CD1c-positive myeloid dendritic cell (primary cell): ENCODE results near the gene ZMYND11.

ENCODE experiments used
- DNase-seq: peaks from one replicate; pipeline ENCODE4 v3.0.0-alpha.2; 2016; ENCODE audit errors: extremely low spot score

Gene ZMYND11

DNA sequence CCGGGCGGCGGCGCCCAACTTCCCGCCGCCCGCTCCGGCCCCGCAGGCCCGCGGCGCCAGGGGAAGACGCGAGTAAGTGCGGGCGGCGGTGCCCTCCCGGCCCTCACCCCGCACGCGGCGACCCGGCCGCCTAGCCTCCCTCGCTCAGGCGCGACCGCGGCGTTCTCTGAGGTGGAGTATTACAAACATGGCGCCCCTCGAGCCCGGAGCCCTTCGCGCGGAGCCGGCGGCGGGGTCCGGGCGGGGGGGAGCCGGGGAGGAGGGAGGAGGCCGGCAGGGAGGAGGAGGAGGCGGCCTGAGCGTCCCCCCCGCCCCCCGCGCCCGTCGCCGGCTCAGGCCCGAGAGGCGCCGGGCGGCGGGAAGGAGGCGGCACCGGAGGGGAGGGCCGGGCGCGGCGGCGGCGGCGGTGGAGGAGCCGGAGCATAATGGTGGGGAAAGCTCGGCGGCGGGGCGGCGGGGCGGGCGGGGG is at the start of gene ZMYND11:
Gene ZMYND11 (plus strand): TSS at position 324 of the 469 bp plus-strand sequence. CDS start 44,558 bp downstream, outside the sequence.
- DNase-seq: peak; percentile 49

- DNase-seq: no peak
These were observed 49.2 kb upstream of the ZMYND11 start for GRCh38 chr10:86031-86430.

DNA sequence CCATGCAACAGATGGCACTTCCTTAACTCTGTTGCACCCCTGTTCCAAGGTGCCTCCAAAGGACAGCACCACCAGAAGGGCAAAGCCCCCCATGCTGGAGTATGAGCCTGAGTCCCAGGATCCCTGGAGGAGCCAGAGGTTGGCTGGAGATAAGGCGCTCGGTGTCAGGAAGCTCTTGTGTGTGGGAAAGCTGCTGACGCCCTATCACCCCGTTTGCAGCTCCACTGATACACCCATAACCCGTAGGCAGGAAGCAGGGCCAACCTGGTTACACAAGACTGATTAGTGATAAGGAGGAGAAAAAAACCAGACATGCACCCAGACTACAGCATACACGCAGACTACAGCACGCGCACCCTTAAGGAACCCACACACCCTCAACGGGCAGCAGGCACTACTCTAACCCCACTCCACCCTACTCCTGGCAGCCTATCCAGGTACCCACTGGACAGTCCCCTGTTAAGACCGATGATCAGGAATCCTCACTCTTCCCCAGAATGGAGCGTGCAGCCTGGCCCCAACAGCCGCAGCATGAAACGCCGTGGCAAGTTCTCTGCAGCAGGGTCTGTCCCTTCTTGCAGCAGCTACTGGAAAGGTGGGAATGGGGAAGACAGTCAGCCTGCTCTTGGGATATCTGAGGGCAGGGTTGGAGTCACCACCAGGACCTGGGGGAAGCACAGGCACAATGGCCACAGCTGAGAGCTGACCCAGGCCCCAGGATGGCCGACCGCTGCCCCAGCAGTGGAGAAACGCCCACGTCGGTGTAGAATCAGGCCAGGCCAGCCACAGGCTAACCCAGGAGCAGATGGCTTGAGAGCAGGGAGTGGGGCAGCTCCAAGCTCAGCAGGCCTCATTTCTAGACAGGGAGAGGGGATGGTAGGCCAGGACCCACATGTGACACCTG is 47.8 kb upstream of the ZMYND11 start:
- no peak for DNase-seq

GRCh38 chr10:88253-88652 is 47.0 kb upstream of the ZMYND11 start:
- no peak for DNase-seq

- DNase-seq: no peak
These were observed 46.0 kb upstream of the ZMYND11 start for GRCh38 chr10:89248-89647.

GRCh38 chr10:90161-90560 is 45.1 kb upstream of the ZMYND11 start:
- DNase-seq: no peak

GRCh38 chr10:91313-91712 is 43.9 kb upstream of the ZMYND11 start:
- DNase-seq: no peak

- DNase-seq: no peak
These were observed 43.1 kb upstream of the ZMYND11 start for GRCh38 chr10:92153-92552.

DNA sequence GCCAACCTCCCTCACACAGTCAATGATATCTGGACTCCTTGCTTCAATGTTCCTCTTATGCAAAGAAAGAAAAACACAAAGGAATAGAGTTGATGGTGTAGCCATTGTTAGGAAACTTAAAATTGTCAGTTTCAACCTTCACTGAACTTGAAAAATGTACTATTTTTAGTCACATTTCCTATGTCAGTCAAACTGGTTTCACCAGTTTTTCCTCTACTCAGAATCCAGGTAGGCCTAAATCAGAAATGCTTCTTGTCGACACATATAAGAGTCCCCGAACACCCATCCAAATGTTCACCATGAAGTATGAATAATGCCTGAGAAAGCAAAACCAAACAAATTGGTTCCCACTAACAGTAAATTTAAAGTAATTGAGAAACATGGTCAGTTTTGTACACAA is 42.4 kb upstream of the ZMYND11 start:
- DNase-seq: no peak

DNA sequence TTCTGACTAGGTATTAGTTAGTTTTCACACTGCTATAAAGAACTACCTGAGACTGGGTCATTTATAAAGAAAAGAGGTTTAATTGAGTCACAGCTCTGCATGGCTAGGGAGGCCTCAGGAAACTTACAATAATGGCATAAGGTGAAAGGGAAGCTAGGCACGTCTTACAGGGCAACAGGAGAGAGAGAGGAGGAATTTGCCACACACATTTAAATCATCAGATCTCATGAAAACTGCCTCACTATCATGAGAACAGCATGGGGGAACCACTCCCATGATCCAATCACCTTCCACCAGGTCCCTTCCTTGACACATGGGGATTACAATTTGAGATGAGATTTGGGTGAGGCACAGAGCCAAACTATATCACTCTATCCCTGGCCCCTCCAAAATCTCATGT is 40.6 kb upstream of the ZMYND11 start:
- DNase-seq: no peak

GRCh38 chr10:95356-96115 is 39.7 kb upstream of the ZMYND11 start:
- no peak for DNase-seq

- no peak for DNase-seq
These were observed 38.8 kb upstream of the ZMYND11 start for GRCh38 chr10:96466-96865.

GRCh38 chr10:104416-104815 is 30.8 kb upstream of the ZMYND11 start:
- DNase-seq: no peak

DNA sequence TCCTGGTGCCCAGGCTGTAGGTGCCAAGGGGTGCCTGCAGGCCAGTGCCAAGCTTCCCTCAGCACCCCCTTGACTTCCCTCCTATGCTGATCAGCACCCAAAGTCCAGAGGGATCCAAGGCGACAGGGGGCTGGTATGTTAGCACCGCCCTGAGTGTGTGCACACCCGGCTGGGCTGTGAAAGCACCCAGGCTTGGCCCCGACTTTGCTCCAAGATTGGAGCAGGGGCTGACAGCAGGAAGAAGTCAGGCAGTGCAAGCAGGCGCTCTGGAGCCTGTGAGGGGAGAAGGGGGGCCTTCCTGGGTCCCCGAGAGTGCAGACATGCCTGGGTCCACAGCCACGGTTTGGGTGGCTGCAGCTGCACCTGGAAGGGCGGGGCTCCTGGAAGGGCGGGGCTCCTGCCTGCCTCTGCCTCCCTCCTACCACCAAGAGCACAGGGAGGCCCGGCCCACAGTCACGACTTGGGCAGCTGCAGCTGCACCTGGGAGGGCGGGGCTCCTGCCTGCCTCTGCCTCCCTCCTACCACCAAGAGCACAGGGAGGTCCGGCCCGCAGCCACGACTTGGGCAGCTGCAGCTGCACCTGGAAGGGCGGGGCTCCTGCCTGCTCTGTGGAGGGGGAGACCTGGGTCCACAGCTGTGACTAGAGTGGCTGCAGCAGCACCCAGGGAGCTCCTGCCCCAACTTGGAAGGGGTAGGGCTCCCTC is 30.2 kb upstream of the ZMYND11 start:
- DNase-seq: no peak

GRCh38 chr10:105806-106205 is 29.4 kb upstream of the ZMYND11 start:
- DNase-seq: no peak

- DNase-seq: no peak
These were observed 28.5 kb upstream of the ZMYND11 start for GRCh38 chr10:106740-107139.

DNA sequence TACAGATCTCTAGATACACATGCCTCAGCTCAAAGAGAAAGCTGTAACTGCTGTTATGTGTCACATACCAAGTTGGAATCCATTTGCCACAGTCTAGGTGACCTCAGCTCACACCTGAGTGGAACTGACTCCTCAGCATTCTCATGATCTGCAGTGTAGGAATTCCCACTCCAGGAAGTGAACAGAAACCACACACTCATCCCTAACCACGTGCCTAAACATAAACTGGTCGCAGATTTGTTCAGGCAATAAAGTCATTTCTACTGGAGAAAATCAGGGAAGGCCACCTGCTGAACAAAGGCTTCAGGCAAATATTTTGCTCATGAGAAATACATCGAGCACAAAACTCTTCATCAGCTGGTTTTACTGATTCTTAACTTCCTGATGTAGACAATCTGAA is 23.0 kb upstream of the ZMYND11 start:
- DNase-seq: no peak

- DNase-seq: no peak
These were observed 10.4 kb upstream of the ZMYND11 start for GRCh38 chr10:124874-125273.

- peak; percentile 80 for DNase-seq
These were observed 7.4 kb upstream of the ZMYND11 start for GRCh38 chr10:127612-128432.

DNA sequence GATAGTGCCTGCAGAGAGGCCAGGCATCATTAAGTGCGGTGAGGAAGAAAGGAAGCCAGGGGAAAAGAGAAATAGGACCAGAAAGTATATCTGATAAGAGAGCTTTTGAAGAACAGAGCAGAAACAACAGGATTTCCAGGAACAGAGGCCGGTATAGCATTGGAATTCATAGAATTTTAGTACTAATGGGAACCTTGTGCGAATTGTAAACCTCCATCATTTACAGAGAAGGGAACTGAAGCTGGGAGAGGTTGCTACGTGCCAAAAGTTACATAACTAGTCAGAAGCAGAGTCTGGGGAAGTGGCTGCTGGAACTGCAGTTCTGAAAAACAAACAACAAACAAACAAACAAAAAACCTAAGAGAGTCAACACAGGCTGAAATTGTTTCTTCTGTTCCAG is 5.4 kb upstream of the ZMYND11 start:
- DNase-seq: peak; percentile 53
